Activated T-cell treated with anti-CD3 and anti-CD28 coated beads, Interleukin-2, amount 50 U/mL, for 24 hours (primary cell): Measurements from ENCODE around the gene ING3.
A peak's percentile ranks its signal among the peaks of the same experiment; 100 is the strongest.

ENCODE experiments used
- DNase-seq: peaks from one replicate; pipeline ENCODE4 v3.0.0-alpha.2; 2020
- H3K27ac Mint-ChIP-seq: 2 replicates; pipeline ENCODE4 v1.8.0; 2020; ENCODE audit warnings: mild to moderate bottlenecking, mixed read lengths
- H3K27me3 Mint-ChIP-seq: 2 replicates; pipeline ENCODE4 v1.8.0; 2020; ENCODE audit warnings: mixed read lengths
- H3K36me3 Mint-ChIP-seq: 2 replicates; pipeline ENCODE4 v1.8.0; 2020; ENCODE audit warnings: low read depth, mixed read lengths
- H3K4me1 Mint-ChIP-seq: 2 replicates; pipeline ENCODE4 v1.8.0; 2020; ENCODE audit warnings: low read depth, mixed read lengths
- H3K4me3 Mint-ChIP-seq: 2 replicates; pipeline ENCODE4 v1.8.0; 2020; ENCODE audit warnings: mild to moderate bottlenecking, moderate library complexity, mixed read lengths
- H3K9me3 Mint-ChIP-seq: 2 replicates; pipeline ENCODE4 v1.8.0; 2020; ENCODE audit warnings: mixed read lengths

ING3 gene

GRCh38 chr7:120989257-120990220 lies 39.0 kb downstream of the ING3 start:
- Mint-ChIP-seq H3K4me3 (peak overlapping the region; percentile 73), H3K27me3 (peaks cover 63% of the 10 kb centered on the region), H3K36me3 (no peaks in the 10 kb centered on the region), H3K9me3 (no peaks in the 10 kb centered on the region), H3K4me1 (peaks cover 18% of the 10 kb centered on the region), H3K27ac (no peak overlapping the region)
- DNase-seq = no peak

- peaks cover 22% of the 10 kb centered on the region for H3K4me1 Mint-ChIP-seq
- no peak for DNase-seq
- H3K27ac Mint-ChIP-seq = no peak overlapping the region
- H3K27me3 Mint-ChIP-seq = peaks cover 56% of the 10 kb centered on the region
- no peak overlapping the region for H3K4me3 Mint-ChIP-seq
- H3K36me3 Mint-ChIP-seq = no peaks in the 10 kb centered on the region
- no peaks in the 10 kb centered on the region for H3K9me3 Mint-ChIP-seq
Observed at GRCh38 chr7:120990468-120991118, 40.0 kb downstream of the ING3 start.

DNA sequence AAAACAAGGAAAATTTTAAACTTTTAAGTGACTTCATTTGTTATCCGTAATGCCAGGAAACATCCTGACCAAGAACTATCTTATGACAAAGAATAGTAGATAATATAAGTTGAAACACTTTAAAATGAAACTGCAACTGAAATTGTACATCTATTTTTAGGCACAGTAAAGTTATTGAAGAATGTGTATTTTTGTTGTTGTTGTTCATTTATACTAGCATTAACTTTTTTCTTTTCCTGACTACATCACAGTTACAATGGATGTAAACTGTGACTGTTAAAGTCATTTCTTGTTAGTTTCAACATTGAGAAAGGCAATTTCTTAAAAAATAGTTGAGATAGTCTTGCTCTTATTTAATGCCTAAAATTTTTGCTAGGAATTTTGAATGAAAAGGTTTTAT lies 40.6 kb downstream of the ING3 start:
- H3K27ac Mint-ChIP-seq = no peak overlapping the region
- H3K36me3 Mint-ChIP-seq = no peaks in the 10 kb centered on the region
- H3K4me3 Mint-ChIP-seq = no peak overlapping the region
- no peaks in the 10 kb centered on the region for H3K9me3 Mint-ChIP-seq
- DNase-seq = no peak
- peaks cover 26% of the 10 kb centered on the region for H3K4me1 Mint-ChIP-seq
- H3K27me3 Mint-ChIP-seq = peaks cover 56% of the 10 kb centered on the region

DNA sequence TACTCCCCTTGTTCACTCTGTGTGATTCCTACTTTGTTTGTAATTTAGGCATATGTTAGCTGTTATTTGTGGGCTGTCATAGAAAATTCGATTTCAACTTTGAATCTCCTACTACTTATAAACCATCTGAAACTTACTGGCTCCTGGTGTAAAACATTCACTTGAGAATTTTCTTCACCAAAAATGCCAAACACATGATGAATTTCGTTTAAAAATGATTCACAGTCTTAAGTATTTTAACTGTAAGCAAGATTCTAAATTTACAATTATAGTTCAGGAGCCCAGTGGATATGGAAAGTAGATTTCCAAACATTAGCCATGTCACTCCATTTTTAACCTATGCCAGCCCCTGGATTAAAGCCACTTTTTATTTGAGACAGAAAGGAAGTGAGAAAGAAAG lies 41.0 kb downstream of the ING3 start:
- Mint-ChIP-seq H3K27me3 (peaks cover 52% of the 10 kb centered on the region), H3K36me3 (no peaks in the 10 kb centered on the region), H3K27ac (no peak overlapping the region), H3K9me3 (no peaks in the 10 kb centered on the region), H3K4me3 (no peak overlapping the region), H3K4me1 (peaks cover 29% of the 10 kb centered on the region)
- no peak for DNase-seq

GRCh38 chr7:120992272-120992964 lies 41.8 kb downstream of the ING3 start:
- Mint-ChIP-seq H3K4me3 (no peak overlapping the region), H3K27ac (no peak overlapping the region), H3K9me3 (no peaks in the 10 kb centered on the region), H3K4me1 (peaks cover 35% of the 10 kb centered on the region), H3K36me3 (no peaks in the 10 kb centered on the region), H3K27me3 (peaks cover 45% of the 10 kb centered on the region)
- DNase-seq = no peak

DNA sequence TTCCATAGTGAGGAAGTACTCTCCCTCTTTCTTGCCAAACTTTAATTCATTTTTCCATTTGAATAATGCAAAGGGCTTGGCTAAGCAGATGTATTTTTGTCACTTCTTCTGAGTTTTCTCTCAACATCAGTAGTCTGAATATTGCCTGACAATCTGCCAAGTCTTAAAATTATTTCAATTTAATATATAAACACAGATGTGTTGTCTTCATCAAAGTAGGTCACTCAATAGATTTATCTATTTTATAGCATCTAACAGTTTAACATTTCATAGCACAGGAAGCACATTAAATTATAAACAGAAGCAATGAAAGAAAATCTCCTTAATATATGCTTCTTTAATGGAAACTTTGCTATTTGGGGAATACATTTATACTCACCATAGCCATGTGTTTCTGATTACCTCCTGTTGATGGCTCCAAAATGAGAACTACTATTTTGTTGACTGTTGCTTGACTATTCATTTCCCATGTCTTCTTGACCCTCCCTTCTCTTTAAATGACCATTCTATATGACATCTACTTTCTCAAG lies 42.5 kb downstream of the ING3 start:
- peaks cover 39% of the 10 kb centered on the region for H3K27me3 Mint-ChIP-seq
- no peak overlapping the region for H3K27ac Mint-ChIP-seq
- H3K4me3 Mint-ChIP-seq = no peak overlapping the region

GRCh38 chr7:120993553-120994191 lies 43.1 kb downstream of the ING3 start:
- Mint-ChIP-seq H3K27me3 (peaks cover 32% of the 10 kb centered on the region), H3K36me3 (no peaks in the 10 kb centered on the region), H3K4me3 (no peak overlapping the region), H3K4me1 (peaks cover 24% of the 10 kb centered on the region), H3K9me3 (no peaks in the 10 kb centered on the region), H3K27ac (no peak overlapping the region)
- no peak for DNase-seq

More for the DNA sequence above, 42.5 kb downstream of the ING3 start:
- H3K36me3 Mint-ChIP-seq = no peaks in the 10 kb centered on the region
- peaks cover 29% of the 10 kb centered on the region for H3K4me1 Mint-ChIP-seq
- DNase-seq = no peak
- no peaks in the 10 kb centered on the region for H3K9me3 Mint-ChIP-seq

DNA sequence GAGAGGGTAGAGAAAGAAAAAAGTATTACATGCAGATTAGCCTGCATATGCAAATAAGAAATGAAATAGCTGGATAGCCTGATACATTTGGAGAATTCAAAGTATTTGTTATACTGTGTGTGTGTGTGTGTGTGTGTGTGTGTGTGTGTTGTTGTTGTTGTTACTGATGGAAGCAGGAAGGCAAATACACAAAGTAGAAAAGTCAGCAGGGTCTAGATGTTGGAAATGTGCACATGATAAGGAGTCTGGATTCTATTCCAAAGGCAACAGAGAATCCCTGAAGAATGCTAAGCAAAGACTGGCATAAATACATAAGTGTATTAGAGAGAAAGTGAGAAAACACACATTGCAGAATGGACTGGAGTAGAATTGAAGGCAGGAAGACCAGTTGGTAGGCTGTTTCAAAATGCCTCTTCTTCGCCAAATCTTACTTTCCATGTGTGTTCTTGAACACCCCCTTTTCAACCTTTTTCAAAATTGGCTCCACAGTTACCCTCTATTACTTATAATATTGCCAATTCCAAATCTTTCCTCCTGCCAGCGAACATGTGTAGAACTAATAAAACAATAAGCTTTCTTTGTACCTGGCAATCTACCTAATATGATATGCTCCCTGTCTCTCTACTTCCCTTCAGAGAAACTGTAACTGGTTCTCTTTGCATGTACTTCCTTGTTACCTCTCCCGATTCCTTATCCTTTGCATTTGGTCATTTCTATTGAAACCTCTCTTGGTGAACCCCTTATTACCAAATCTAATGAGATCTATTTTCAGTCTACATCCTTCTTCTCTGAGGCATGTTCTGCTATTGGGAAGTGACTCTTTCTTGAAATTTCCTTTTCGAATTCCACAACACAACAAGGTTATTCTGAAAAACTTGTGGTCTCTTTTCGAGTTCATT lies 44.2 kb downstream of the ING3 start:
- H3K9me3 Mint-ChIP-seq = no peaks in the 10 kb centered on the region
- H3K4me1 Mint-ChIP-seq = peaks cover 19% of the 10 kb centered on the region
- peaks cover 22% of the 10 kb centered on the region for H3K27me3 Mint-ChIP-seq
- H3K36me3 Mint-ChIP-seq = no peaks in the 10 kb centered on the region
- no peak overlapping the region for H3K4me3 Mint-ChIP-seq
- H3K27ac Mint-ChIP-seq = no peak overlapping the region
- DNase-seq = no peak

- H3K9me3 Mint-ChIP-seq = no peaks in the 10 kb centered on the region
- DNase-seq = no peak
- no peak overlapping the region for H3K4me3 Mint-ChIP-seq
- H3K4me1 Mint-ChIP-seq = peaks cover 23% of the 10 kb centered on the region
- peaks cover 13% of the 10 kb centered on the region for H3K27me3 Mint-ChIP-seq
- H3K36me3 Mint-ChIP-seq = no peaks in the 10 kb centered on the region
- no peak overlapping the region for H3K27ac Mint-ChIP-seq
Observed at GRCh38 chr7:120995654-120996053, 45.1 kb downstream of the ING3 start.

GRCh38 chr7:120996333-120996987 lies 45.9 kb downstream of the ING3 start:
- H3K9me3 Mint-ChIP-seq = no peaks in the 10 kb centered on the region
- H3K27me3 Mint-ChIP-seq = peaks cover 8% of the 10 kb centered on the region
- peaks cover 23% of the 10 kb centered on the region for H3K4me1 Mint-ChIP-seq
- H3K36me3 Mint-ChIP-seq = no peaks in the 10 kb centered on the region
- DNase-seq = no peak
- no peak overlapping the region for H3K27ac Mint-ChIP-seq
- H3K4me3 Mint-ChIP-seq = no peak overlapping the region

DNA sequence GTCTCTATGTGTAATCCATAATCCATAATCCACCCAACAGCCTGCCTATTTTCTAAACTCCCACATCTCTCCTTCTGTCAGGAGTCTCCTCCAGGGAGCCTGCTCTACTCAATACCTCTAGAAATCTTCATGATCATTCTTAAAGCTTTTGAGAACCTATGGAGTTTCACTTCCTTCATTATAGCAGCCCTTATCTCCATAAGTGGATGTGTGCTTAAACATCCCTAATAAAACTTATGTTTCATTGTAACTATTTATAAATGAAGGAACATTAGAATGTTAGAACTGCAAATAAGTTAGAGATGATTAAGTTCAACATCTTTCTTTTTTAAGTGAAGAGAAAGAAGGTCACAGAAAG lies 46.4 kb downstream of the ING3 start:
- Mint-ChIP-seq H3K4me3 (no peak overlapping the region), H3K36me3 (no peaks in the 10 kb centered on the region), H3K27me3 (peaks cover 5% of the 10 kb centered on the region), H3K4me1 (peaks cover 23% of the 10 kb centered on the region), H3K27ac (no peak overlapping the region), H3K9me3 (no peaks in the 10 kb centered on the region)
- no peak for DNase-seq

GRCh38 chr7:120997882-120998474 lies 47.4 kb downstream of the ING3 start:
- Mint-ChIP-seq H3K36me3 (no peaks in the 10 kb centered on the region), H3K9me3 (no peaks in the 10 kb centered on the region), H3K27ac (no peak overlapping the region), H3K27me3 (peaks cover 2% of the 10 kb centered on the region), H3K4me1 (peaks cover 23% of the 10 kb centered on the region), H3K4me3 (no peak overlapping the region)
- DNase-seq = no peak

GRCh38 chr7:120998520-120998919 lies 47.9 kb downstream of the ING3 start:
- DNase-seq = no peak
- Mint-ChIP-seq H3K36me3 (no peaks in the 10 kb centered on the region), H3K4me3 (no peak overlapping the region), H3K27me3 (peaks cover 5% of the 10 kb centered on the region), H3K27ac (no peak overlapping the region), H3K9me3 (no peaks in the 10 kb centered on the region), H3K4me1 (peaks cover 23% of the 10 kb centered on the region)
